IPS DF 19.7 (cell line): ENCODE measurements around the gene OTUD5.

Source experiments
- DNase-seq: peaks from one replicate; pipeline ENCODE4 v3.0.0-alpha.2; 2013; ENCODE audit warnings: low read depth, low spot score

The OTUD5 gene

GRCh38 chrX:48972220-48973164 lies 15.1 kb upstream of the OTUD5 start:
- no peak for DNase-seq

GRCh38 chrX:48971249-48972219 lies 14.1 kb upstream of the OTUD5 start, which contains the start of gene KCND1:
Gene KCND1 (minus strand): TSS chrX:48971844. CDS start chrX:48970271, 1,573 bp downstream.
- no peak for DNase-seq

GRCh38 chrX:48969471-48969870 lies 12.1 kb upstream of the OTUD5 start:
- no peak for DNase-seq

GRCh38 chrX:48968377-48968776 lies 11.0 kb upstream of the OTUD5 start:
- DNase-seq, result no peak

GRCh38 chrX:48966796-48967579 lies 9.6 kb upstream of the OTUD5 start:
- no peak for DNase-seq

GRCh38 chrX:48965959-48966358 lies 8.6 kb upstream of the OTUD5 start:
- DNase-seq, result no peak

GRCh38 chrX:48961585-48962091 lies 4.2 kb upstream of the OTUD5 start:
- DNase-seq, result no peak

- DNase-seq, result no peak
Observed at GRCh38 chrX:48960291-48960690, 2.9 kb upstream of the OTUD5 start.

- DNase-seq, result no peak
Observed at GRCh38 chrX:48958635-48959094, 1.3 kb upstream of the OTUD5 start.

- DNase-seq, result peak; percentile 90
Observed at GRCh38 chrX:48957827-48958634, 624 bp upstream of the OTUD5 start.

- no peak for DNase-seq
Observed at GRCh38 chrX:48956728-48957414, 536 bp downstream of the OTUD5 start.

GRCh38 chrX:48948589-48948988 lies 8.8 kb downstream of the OTUD5 start:
- no peak for DNase-seq

GRCh38 chrX:48945517-48946348 lies 11.7 kb downstream of the OTUD5 start:
- DNase-seq, result no peak

GRCh38 chrX:48942895-48943294 lies 14.5 kb downstream of the OTUD5 start:
- DNase-seq, result no peak

GRCh38 chrX:48940404-48940955 lies 16.9 kb downstream of the OTUD5 start:
- DNase-seq, result no peak

- no peak for DNase-seq
Observed at GRCh38 chrX:48939524-48940228, 17.7 kb downstream of the OTUD5 start.

GRCh38 chrX:48938721-48939425 lies 18.5 kb downstream of the OTUD5 start:
- DNase-seq, result no peak
